T follicular helper cell (primary cell): ENCODE data around the gene KLHL14.

Source experiments
- DNase-seq: peaks from one replicate; pipeline ENCODE4 v3.0.0-alpha.2; 2020; ENCODE audit warnings: low read depth

The KLHL14 gene

GRCh38 chr18:32770666-32771168, 2.1 kb downstream of the KLHL14 start:
- no peak for DNase-seq

GRCh38 chr18:32770054-32770665, 2.7 kb downstream of the KLHL14 start:
- no peak for DNase-seq

- no peak for DNase-seq
Observed at GRCh38 chr18:32769586-32770053, 3.2 kb downstream of the KLHL14 start.

- no peak for DNase-seq
Observed at GRCh38 chr18:32769071-32769585, 3.7 kb downstream of the KLHL14 start.

GRCh38 chr18:32767400-32767799, 5.4 kb downstream of the KLHL14 start:
- no peak for DNase-seq

GRCh38 chr18:32764611-32765244, 8.1 kb downstream of the KLHL14 start:
- DNase-seq: no peak

- no peak for DNase-seq
Observed at GRCh38 chr18:32763293-32763692, 9.5 kb downstream of the KLHL14 start.

- DNase-seq: no peak
Observed at GRCh38 chr18:32761231-32761630, 11.6 kb downstream of the KLHL14 start.

GRCh38 chr18:32760391-32760790, 12.4 kb downstream of the KLHL14 start:
- DNase-seq: no peak

GRCh38 chr18:32759611-32760167, 13.1 kb downstream of the KLHL14 start:
- no peak for DNase-seq

- no peak for DNase-seq
Observed at GRCh38 chr18:32754508-32755263, 18.1 kb downstream of the KLHL14 start.

- no peak for DNase-seq
Observed at GRCh38 chr18:32753656-32754260, 19.1 kb downstream of the KLHL14 start.

GRCh38 chr18:32750328-32750727, 22.5 kb downstream of the KLHL14 start:
- DNase-seq: no peak

GRCh38 chr18:32749809-32750208, 23.0 kb downstream of the KLHL14 start:
- no peak for DNase-seq

GRCh38 chr18:32742579-32742978, 30.2 kb downstream of the KLHL14 start:
- DNase-seq: no peak

GRCh38 chr18:32735781-32736180, 37.0 kb downstream of the KLHL14 start:
- DNase-seq: no peak

GRCh38 chr18:32734442-32734841, 38.4 kb downstream of the KLHL14 start:
- DNase-seq: no peak

- no peak for DNase-seq
Observed at GRCh38 chr18:32732165-32732564, 40.7 kb downstream of the KLHL14 start.

GRCh38 chr18:32730620-32731091, 42.2 kb downstream of the KLHL14 start:
- DNase-seq: no peak

GRCh38 chr18:32730068-32730467, 42.8 kb downstream of the KLHL14 start:
- DNase-seq: no peak

- DNase-seq: no peak
Observed at GRCh38 chr18:32724071-32724749, 48.6 kb downstream of the KLHL14 start.
